GM19455 (cell line): ENCODE data around the gene DTX4.

Experiments used
- ATAC-seq: cut with Tn5 transposase; IDR thresholded peaks from one replicate; pipeline ENCODE4 v1.9.1; 2021; ENCODE audit not compliant: unreplicated experiment

Gene DTX4

DNA sequence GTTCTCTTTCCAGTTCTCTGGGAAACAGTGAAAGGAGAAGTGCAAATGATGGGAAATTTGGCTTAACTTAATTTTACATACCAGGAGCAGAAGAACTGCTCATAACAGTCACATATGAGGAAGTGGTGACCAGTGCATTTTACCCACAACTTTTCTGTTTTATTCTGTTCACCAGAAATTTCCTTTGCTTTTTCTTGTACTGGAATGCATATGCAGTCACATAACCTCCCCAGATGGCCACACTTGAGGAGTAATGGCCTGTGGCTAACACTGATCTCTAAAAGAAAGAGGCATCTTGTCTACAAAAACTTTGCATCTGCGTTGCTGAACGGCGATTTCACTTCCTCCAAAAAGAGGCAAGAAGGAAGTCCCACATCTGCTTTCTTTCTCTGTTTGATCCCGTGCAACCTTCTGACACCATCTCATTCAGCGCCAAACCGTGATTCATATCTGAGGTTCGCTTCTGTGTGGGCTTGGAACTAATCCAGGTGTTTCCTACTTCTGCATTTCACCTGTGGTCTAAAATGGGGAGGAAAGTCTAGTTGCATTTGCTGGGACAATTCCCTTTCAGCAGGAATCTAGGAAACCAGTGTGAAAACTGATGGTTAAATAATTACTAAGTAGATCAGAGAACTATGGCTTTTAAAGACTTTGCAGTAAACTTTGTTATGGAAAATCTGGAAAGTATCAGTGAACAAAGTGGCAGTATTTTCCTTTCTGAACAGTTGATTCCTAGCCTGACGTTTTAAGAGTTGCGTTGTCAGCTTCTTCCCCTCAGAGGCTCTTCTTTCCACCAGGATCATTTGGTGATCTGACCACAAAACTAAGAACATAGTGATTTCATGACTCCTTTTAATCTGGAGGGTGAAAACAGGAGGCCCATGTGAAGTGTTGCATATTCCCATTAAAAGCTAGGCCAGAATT, 45.0 kb downstream of the DTX4 start:
- ATAC-seq = peak; percentile 91

DNA sequence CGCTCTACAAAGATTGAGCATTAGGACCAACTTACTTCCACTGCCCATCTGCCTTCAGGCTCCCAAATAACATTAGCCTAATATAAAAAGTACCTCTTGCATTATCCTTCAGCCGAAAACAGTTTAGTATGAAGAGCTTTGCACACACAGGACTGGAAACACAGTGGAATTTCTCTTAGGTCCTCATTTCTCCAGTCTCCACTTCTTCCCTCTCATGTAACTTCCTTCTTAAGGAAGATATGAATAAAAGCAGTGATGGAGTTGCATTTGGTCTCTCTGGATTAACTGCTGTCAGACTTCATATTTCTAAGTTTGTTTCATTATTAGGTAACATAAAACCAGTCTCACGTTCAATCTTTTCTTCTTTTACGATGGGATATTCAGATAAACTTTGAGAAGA, 46.4 kb downstream of the DTX4 start:
- ATAC-seq = no peak

DNA sequence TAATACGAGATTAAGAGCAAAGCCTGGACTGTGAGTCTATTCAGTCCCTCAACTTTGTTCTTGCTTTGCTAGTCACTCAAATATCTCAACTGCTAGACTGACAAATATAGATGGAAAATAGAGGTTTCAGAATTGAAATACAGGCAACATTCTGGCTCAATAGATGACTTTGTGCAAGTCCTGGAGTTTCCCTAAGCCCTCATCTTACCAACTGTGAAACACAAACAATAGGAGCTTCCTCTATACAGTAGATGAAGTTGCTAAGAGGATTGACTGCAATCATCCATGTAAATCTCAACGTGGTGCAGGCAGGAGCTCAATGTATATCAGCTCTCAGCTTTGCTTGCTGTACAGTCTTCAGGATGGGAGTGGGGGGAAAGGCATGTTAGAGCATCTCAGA, 47.0 kb downstream of the DTX4 start:
- ATAC-seq = no peak

DNA sequence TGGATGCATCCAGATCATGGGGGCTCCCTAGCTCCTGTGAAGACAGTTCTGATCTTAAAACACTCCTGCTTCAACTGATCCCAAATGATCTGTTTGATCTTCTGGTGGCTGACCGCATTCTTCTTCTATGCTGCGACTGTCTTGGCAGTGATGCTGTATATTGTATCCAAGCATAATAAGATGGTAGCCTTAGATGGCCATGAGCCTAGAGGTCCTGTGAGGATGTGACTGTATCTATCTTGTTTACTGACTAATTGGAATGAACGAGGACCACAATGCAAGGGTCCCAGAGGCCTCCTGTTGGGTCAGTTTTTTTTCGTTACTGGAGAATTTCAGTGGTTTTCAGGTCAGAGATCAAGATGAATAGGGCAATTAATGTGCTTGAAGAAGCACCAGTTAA, 47.9 kb downstream of the DTX4 start:
- ATAC-seq = no peak

DNA sequence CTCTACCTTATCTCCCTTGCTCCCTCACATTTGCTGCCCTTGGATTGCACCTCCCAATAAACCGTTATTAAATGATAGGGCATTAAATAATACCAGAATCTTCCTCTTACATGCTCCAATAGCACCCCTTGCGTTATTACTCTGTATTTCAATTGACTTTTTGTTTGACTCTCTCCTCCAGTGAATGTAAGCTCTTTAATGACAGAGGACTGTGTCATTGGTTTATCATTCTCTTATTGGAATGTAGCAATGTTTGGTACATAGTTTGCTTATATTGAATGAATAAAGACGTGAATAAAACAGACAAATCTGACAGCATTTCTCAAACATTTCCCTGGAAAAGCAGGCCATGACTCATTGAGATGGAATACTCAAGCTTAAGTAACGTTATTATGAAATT, 49.5 kb downstream of the DTX4 start:
- no peak for ATAC-seq

GRCh38 chr11:59222464-59223060, 50.6 kb downstream of the DTX4 start:
- no peak for ATAC-seq

DNA sequence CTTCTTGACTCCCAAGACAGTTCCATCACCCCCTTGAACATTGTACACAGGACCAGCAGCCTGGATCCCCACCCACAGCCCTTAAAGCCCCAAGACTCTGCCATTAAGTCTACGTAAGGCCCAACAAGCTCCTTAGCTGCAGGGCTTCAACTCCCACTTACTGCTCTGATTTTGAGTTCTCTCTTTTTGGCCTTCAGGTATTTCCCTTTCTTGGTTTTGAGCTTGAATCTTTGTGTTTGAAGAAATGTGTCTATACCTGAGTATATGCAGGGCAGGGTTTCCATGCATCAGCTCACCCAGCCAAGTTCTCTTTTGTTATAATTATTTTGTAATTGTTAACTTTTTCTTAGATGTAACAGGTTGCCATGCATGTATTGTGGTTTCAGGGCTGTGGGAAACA, 51.2 kb downstream of the DTX4 start:
- no peak for ATAC-seq

DNA sequence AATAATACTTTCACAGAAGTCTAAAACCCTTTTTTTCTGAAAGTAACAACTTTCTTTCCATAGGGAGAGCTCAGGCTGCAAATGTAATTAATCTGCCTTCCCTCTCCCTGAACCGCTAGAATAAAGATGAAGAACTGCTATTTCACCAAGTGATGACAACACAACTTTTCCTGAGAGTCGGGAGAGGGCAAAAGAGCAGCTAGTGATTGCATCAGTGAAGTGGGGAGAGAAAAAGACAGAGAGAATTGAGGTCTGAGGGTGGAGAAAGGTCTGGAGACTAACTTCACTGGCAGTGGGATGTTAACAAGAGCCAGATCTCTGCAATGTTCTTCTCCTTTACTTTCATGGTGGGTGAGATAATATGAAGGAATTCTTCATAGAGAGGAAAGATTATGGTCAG, 51.7 kb downstream of the DTX4 start:
- ATAC-seq = no peak

GRCh38 chr11:59224351-59224928, 52.5 kb downstream of the DTX4 start:
- peak; percentile 51 for ATAC-seq

DNA sequence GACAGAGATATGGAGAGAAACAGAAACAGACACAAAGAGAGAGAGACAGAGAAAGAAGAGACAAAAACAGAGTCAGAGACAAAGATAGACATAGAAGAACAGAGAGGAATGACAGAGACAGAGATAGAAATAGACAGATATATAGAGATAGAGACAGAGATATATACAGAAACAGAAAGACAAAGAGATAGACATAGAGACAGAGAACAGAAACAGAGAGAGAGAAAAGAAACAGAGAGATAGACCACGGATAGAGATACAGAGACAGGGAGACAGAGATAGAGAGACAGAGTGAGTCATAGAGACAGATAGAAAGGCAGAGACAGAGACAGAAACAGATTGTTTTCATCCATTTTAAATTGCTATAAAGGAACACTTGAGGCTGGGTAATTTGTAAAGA, 53.1 kb downstream of the DTX4 start:
- peak; percentile 77 for ATAC-seq

- no peak for ATAC-seq
These were observed 54.5 kb downstream of the DTX4 start for GRCh38 chr11:59226396-59226795.

DNA sequence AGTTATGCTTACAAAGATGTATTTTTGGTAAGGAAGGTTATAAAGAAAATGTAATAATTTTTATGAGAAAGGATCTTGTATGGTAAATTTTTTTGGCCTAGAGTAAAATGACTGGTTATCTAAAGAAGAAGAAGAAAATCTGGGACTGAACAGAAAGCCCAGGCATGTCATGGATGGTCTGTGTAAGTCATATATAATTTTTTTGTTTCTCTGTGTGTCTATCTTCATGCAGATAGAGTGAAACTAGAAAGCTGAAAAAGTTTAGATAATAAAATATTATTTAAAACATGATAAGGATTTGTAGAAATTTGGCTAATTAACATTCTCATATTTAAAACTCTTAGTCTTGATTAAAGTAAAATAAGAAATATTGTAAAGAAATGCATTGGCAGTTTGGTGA, 68.4 kb downstream of the DTX4 start:
- ATAC-seq = no peak

DNA sequence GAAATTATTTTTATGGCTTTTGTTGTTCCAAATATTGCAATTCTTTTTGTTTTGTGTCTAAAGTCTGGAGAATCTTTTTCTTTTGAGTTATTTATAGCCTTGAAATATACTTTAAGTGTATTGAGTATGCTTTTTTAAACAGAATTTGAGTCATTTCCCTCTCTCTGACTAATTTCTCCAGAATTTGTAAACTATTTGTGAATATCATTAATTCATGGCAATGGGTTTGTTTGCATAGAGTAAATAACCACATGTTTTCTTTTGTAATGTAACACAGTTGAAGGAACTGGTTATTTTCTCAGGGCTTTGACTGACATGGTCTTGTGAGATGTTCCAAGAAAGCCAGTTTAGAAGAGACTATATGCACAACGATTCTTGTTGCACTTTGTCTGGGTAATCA, 71.7 kb downstream of the DTX4 start:
- ATAC-seq = no peak

DNA sequence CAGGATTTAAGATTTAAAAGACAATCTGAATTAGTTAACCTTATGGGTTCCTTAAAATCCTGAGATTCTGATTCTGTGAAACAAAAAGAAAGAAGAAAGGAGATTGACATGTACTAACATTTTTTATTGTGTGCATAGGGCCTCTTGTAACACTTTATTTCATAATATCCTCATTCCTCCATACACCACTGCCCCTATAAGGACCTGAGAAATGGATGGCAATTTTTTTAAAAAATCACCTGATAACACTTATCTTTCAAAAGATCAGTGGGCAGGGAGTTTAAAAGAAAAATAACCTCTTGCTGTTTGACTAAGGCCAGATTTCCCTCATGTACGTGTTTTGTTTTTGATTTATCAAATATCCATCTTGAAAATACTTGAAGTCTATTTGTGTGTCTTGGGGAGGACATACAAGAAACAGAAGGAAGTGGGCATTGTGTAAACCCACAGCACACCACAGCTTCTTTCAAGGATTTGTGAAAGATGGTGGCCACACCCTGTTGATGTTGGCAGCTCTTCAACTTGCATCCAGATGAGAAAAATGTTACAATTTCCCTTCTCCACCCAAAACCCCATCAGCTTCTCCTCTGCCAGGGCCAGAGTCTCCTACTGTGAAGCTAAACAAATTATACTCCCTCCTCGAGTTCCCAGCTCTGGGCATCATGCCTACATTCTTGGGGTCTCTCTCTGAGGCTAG, 75.7 kb downstream of the DTX4 start:
- ATAC-seq = no peak

- no peak for ATAC-seq
These were observed 77.6 kb downstream of the DTX4 start for GRCh38 chr11:59249535-59249934.

- ATAC-seq = no peak
These were observed 81.1 kb downstream of the DTX4 start for GRCh38 chr11:59253001-59253400.

- no peak for ATAC-seq
These were observed 82.4 kb downstream of the DTX4 start for GRCh38 chr11:59254286-59254685.

DNA sequence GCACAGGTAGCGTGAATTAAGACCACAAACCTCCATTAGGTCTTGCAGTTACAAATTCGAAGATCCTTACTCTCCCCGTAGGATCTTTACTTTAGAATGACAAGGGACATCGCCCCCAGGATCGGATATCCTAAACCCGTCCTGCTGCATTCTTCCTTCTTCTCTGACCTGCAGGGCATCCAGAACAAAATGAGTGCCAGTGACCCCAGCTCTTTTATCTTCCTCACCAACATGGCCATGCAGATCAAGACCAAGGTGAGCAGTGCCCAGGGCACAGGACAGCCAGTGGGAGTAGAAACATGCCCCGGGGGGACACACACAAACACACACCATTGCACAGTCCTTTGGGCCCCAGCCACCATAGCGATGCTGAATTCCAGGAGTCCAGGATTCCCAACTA, 83.3 kb downstream of the DTX4 start:
- ATAC-seq = no peak
